ENCODE results near the gene E2F7.

The E2F7 gene

DNA sequence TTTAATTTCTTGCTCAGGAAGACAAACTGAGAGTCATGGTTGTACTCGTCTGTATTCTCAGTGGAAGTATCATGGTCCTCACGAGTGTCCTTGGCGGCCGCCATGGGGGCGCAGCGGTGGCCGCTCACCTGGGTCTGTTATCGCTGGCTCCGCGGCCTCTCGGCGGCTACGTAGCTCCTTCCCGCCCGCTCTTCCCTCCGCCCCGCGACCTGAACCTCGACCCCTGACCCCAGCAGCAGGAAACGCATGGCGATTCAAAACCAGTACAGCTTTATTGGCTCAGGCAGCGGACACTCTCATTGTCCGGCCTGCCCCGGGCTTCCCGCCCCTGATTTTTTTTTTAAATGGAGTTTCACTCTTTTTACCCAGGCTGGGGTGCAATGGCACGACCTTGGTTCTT, 80.8 kb downstream of the E2F7 start:
- TF ChIP-seq TAF1 (IDR thresholded peaks at IDR 0.05; ENCODE audit: borderline replicate concordance, low read depth, low read length) (no peak), POLR2A (IDR thresholded peaks at IDR 0.05; ENCODE audit: low read depth, low read length) (no peak), POLR2AphosphoS5 (IDR thresholded peaks at IDR 0.05; ENCODE audit: low read depth, low read length) (no peak)
- DNase-seq (ENCODE audit: insufficient read length) = no peak
- no peak for FAIRE-seq

DNA sequence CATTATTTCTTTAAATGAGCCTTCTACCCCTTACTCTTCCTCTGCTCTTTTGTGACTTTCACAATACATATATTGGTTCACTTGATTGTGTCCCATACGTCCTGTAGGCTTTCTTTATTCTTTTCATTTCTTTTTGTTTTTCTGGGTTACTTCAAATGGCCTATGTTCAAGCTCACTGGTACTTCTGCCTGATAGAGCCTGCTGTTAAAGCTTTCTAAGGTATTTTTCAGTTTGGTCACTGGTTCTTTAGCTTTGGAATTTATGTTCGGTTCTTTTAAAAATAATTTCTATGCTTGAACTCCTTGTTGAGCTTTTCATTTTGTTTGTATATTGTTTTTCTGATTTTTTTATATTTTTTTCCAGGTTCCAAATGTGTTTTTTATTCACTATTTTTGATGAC, 81.9 kb downstream of the E2F7 start:
- no peak for DNase-seq (ENCODE audit: insufficient read length)
- no peak for TF ChIP-seq POLR2AphosphoS5 (IDR thresholded peaks at IDR 0.05; ENCODE audit: low read depth, low read length)
- no peak for TF ChIP-seq TAF1 (IDR thresholded peaks at IDR 0.05; ENCODE audit: borderline replicate concordance, low read depth, low read length)
- no peak for TF ChIP-seq POLR2A (IDR thresholded peaks at IDR 0.05; ENCODE audit: low read depth, low read length)
- FAIRE-seq = no peak

DNA sequence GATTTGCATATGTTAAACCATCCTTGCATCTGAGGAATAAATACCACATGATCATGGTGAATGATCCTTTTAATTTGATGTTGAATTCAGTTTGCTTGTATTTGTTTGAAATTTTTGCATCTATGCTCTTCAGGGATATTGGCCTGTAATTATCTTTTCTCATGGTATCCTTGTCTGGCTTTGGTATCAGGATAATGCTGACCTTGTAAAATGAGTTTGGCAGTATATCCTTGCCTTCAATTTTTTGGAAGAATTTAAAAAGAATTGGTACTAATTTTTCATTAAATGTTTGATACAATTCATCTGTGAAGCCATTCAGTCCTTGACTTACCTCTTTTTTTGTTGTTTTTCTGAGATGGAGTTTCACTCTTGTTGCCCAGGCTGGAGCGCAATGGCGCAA, 85.2 kb downstream of the E2F7 start:
- TF ChIP-seq POLR2A (IDR thresholded peaks at IDR 0.05; ENCODE audit: low read depth, low read length) (no peak), POLR2AphosphoS5 (IDR thresholded peaks at IDR 0.05; ENCODE audit: low read depth, low read length) (no peak), TAF1 (IDR thresholded peaks at IDR 0.05; ENCODE audit: borderline replicate concordance, low read depth, low read length) (no peak)

DNA sequence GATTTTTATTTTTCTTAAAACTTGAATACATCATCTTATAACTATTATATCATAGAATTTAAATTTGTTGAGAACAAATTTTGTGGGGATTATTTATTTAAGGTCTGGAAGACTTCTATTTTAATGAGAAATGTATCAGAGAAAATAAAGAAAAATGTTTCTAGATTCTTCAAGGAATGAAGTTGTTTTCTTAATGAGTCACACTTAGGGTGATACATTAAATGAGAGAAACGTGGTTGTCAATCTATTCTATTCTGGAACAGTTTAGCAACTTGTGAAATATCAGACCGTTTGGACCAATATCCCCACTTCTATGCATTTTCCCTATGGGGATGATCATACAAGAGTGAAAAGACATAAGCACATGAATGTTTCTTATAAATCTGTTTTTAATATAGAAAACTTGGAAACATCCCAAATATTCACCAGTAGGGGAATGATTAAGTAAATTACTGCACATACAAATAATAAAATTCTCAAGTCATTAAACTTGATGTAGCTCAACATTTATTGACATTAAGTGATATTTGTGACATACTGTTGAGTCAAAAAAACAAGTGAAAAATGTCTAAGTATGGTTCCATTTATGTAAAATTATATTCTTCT, 88.5 kb downstream of the E2F7 start:
- DNase-seq (ENCODE audit: insufficient read length) (no peak), FAIRE-seq (no peak)
- TF ChIP-seq POLR2AphosphoS5 (IDR thresholded peaks at IDR 0.05; ENCODE audit: low read depth, low read length) (no peak), TAF1 (IDR thresholded peaks at IDR 0.05; ENCODE audit: borderline replicate concordance, low read depth, low read length) (no peak), POLR2A (IDR thresholded peaks at IDR 0.05; ENCODE audit: low read depth, low read length) (no peak)

More for the DNA sequence above, 85.2 kb downstream of the E2F7 start:
- DNase-seq (ENCODE audit: insufficient read length) = no peak
- FAIRE-seq = no peak

Data from GM12892 (cell line).